HK-2 (cell line): ENCODE results near the gene PCDHGA1.
"Not testable (repeated sequence)": the region's sequence is repeated elsewhere in the genome, so short reads cannot be mapped to it uniquely, and the experiment has no call there.

Source experiments
- DNase-seq: peaks from one replicate; pipeline ENCODE4 v3.0.0-alpha.2; 2018; ENCODE audit not compliant: unreplicated experiment

Gene PCDHGA1

GRCh38 chr5:141346017-141346416 lies 15.7 kb downstream of the PCDHGA1 start:
- not testable (repeated sequence) for DNase-seq

DNA sequence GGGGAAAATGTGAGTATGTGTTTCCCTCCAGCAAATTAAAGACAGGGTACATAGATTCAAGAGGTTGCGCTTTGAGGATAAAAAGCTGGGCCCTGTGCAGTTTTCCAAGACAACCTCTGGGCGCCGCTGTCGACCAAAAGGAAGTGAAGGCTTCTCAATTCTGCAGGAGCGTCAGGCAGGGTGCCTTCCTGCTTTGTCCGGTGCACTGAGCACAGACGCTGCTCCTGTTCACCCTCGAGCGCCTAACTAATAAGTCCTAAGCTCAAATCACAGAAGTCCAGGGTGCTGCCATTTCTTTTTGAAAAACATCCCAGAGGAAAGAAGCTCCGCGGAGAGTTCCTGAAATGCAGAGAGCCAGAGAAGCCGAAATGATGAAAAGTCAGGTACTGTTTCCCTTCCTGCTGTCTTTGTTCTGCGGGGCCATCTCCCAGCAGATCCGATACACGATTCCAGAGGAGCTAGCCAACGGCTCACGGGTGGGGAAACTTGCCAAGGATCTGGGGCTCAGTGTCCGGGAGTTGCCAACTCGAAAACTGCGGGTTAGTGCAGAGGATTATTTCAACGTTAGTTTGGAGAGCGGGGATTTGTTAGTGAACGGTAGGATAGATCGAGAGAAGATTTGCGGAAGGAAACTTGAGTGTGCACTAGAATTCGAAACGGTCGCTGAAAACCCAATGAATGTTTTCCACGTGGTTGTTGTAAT lies 19.8 kb downstream of the PCDHGA1 start, which contains the start of gene PCDHGB1:
Gene PCDHGB1, plus strand, starts transcription at position 183 of the 703 bp plus-strand sequence. Its CDS starts 162 bp downstream, at position 345.
- DNase-seq = peak; percentile 10

DNA sequence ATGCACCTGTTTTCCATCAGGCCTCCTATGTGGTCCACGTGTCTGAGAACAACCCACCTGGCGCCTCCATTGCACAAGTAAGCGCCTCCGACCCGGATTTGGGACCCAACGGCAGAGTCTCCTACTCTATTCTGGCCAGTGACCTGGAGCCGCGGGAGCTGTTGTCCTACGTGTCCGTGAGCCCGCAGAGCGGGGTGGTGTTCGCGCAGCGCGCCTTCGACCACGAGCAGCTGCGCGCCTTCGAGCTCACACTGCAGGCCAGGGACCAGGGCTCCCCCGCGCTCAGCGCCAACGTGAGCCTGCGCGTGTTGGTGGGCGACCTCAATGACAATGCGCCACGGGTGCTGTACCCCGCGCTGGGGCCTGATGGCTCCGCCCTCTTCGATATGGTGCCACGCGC lies 21.3 kb downstream of the PCDHGA1 start:
- DNase-seq = no peak

GRCh38 chr5:141354900-141355469 lies 24.7 kb downstream of the PCDHGA1 start, which contains the start of gene PCDHGA4:
TSS of gene PCDHGA4 (plus strand) at chr5:141355021. CDS start at chr5:141355108, 87 bp downstream.
- DNase-seq = no peak

GRCh38 chr5:141355641-141356040 lies 25.3 kb downstream of the PCDHGA1 start:
- DNase-seq = no peak

- no peak for DNase-seq
These were observed 25.8 kb downstream of the PCDHGA1 start for GRCh38 chr5:141356133-141356532.

- DNase-seq = no peak
These were observed 26.6 kb downstream of the PCDHGA1 start for GRCh38 chr5:141356950-141357349.

- no peak for DNase-seq
These were observed 29.6 kb downstream of the PCDHGA1 start, which contains the start of gene PCDHGB2 for GRCh38 chr5:141359790-141360426. TSS of gene PCDHGB2 (plus strand) at chr5:141359994. CDS start at chr5:141360136, 142 bp downstream.

GRCh38 chr5:141360685-141361084 lies 30.4 kb downstream of the PCDHGA1 start:
- no peak for DNase-seq

DNA sequence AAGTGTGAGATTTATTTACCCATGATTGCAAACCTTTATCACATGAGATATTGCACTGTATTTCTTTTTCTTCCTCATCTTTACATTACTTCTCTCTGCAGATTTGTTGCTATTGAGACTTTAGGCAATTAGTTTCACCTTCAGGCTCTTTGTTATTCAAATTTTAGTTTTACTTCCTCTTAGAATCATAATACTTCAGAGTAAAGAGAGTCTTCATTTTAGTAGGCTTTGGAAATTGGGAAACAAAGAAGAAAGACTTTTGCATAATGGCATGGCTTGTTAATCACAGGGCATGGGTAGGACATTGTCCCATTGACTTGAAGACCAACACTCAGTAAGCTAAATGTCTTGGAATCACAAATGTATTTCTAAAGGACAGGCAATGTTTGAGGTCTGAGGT lies 32.4 kb downstream of the PCDHGA1 start:
- DNase-seq = no peak

DNA sequence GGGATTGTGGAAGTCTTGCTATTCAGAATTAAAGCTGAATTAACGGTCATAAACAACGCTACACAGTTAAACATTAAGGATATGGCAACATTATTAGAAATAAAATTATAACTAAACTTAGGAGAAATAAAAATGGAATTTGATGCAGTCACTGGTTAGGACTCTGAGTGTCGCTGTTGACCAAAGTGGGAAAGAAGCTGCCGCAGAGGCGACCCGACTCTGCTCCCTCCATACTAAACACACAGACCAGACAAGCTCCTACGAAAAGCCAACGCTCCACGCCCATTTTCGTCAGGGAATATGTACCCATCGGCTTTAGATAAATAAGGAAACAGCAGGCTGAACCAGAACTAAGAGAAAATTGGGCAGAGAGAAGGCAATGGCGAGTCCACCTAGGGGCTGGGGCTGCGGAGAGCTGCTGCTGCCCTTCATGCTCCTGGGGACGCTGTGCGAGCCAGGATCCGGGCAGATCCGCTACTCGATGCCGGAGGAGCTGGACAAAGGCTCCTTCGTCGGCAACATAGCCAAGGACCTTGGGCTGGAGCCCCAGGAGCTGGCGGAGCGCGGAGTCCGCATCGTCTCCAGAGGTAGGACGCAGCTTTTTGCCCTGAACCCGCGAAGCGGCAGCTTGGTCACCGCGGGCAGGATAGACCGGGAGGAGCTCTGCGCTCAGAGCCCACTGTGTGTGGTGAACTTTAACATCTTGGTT lies 33.8 kb downstream of the PCDHGA1 start, which contains the start of gene PCDHGA5:
Gene PCDHGA5, plus strand, starts transcription at position 211 of the 709 bp plus-strand sequence. Its CDS starts 169 bp downstream, at position 380.
- DNase-seq = no peak

- no peak for DNase-seq
These were observed 35.9 kb downstream of the PCDHGA1 start for GRCh38 chr5:141366016-141366896.

- no peak for DNase-seq
These were observed 39.9 kb downstream of the PCDHGA1 start, which contains the start of gene PCDHGB3 for GRCh38 chr5:141369994-141370848. TSS of gene PCDHGB3 (plus strand) at chr5:141370242. CDS start at chr5:141370395, 153 bp downstream.

GRCh38 chr5:141371572-141372475 lies 41.5 kb downstream of the PCDHGA1 start:
- DNase-seq = no peak

- DNase-seq = no peak
These were observed 43.5 kb downstream of the PCDHGA1 start, which contains the start of gene PCDHGA6 for GRCh38 chr5:141373673-141374317. TSS of gene PCDHGA6 (plus strand) at chr5:141373891. CDS start at chr5:141374084, 193 bp downstream.

DNA sequence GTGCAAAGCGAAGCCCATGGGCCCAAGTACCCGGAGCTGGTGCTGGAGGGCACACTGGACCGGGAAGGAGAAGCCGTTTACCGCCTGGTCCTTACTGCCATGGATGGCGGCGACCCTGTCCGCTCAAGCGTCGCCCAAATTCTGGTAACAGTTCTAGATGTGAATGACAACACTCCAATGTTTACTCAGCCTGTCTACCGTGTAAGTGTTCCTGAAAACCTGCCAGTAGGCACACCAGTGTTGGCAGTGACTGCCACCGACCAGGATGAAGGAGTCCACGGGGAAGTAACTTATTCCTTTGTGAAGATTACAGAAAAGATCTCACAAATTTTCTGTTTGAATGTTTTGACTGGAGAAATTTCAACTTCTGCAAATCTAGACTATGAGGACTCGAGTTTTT lies 44.3 kb downstream of the PCDHGA1 start:
- no peak for DNase-seq

DNA sequence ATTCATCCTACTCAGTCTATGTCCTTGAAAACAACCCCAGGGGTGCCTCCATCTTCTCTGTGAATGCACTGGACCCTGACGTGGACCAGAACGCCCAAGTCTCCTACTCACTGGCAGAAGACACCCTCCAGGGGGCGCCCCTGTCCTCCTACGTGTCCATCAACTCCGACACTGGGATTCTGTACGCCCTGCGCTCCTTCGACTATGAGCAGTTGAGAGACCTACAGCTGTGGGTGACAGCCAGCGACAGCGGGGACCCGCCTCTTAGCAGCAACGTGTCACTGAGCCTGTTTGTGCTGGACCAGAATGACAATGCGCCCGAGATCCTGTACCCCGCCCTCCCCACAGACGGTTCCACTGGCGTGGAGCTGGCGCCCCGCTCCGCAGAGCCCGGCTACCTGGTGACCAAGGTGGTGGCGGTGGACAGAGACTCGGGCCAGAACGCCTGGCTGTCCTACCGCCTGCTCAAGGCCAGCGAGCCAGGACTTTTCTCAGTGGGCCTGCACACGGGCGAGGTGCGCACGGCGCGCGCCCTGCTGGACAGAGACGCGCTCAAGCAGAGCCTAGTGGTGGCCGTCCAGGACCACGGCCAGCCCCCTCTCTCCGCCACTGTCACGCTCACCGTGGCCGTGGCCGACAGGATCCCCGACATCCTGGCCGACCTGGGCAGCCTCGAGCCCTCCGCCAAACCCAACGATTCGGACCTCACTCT lies 45.3 kb downstream of the PCDHGA1 start:
- DNase-seq = not testable (repeated sequence)
